Loucy (cell line): Measurements from ENCODE around the gene ATP6V0E2.

Source experiments
- H2AFZ ChIP-seq: fragments of 200-600 bp; sonication (generic); 2 replicates; pipeline ENCODE4 v1.6.0; 2016; ENCODE audit warnings: antibody characterized with exemption, mild to moderate bottlenecking, low read length, moderate library complexity
- H3F3A ChIP-seq: fragments of 200-600 bp; 2 replicates; pipeline ENCODE4 v1.6.0; 2016; ENCODE audit warnings: antibody characterized with exemption, low read depth, mild to moderate bottlenecking
- H3K27me3 ChIP-seq: fragments of 200-600 bp; sonication (generic); 2 replicates; pipeline ENCODE4 v1.6.1; 2014; ENCODE audit warnings: low read length, mild to moderate bottlenecking; ENCODE audit not compliant: insufficient read depth, poor library complexity, severe bottlenecking
- H3K36me3 ChIP-seq: fragments of 200-600 bp; sonication (generic); 2 replicates; pipeline ENCODE4 v1.6.1; 2016; ENCODE audit warnings: low read length; ENCODE audit not compliant: insufficient read depth
- H3K4me1 ChIP-seq: fragments of 200-600 bp; sonication (generic); 2 replicates; pipeline ENCODE4 v1.5.1; 2014; ENCODE audit warnings: low read length, mild to moderate bottlenecking; ENCODE audit not compliant: insufficient read depth, poor library complexity, severe bottlenecking
- H3K4me2 ChIP-seq: fragments of 200-600 bp; sonication (generic); 2 replicates; pipeline ENCODE4 v1.6.0; 2014; ENCODE audit warnings: antibody characterized with exemption, low read length, low read depth, mild to moderate bottlenecking; ENCODE audit not compliant: poor library complexity, severe bottlenecking
- H3K4me3 ChIP-seq: fragments of 200-600 bp; sonication (generic); 2 replicates; pipeline ENCODE4 v1.5.1; 2014; ENCODE audit warnings: low read length, mild to moderate bottlenecking, mixed read lengths; ENCODE audit not compliant: poor library complexity, severe bottlenecking
- H3K79me2 ChIP-seq: fragments of 200-600 bp; sonication (generic); 2 replicates; pipeline ENCODE4 v1.6.1; 2014; ENCODE audit warnings: low read length; ENCODE audit not compliant: insufficient read depth
- H3K9ac ChIP-seq: fragments of 200-600 bp; sonication (generic); 2 replicates; pipeline ENCODE4 v1.6.0; 2014; ENCODE audit warnings: mild to moderate bottlenecking, low read depth, low read length, moderate library complexity; ENCODE audit not compliant: poor library complexity, severe bottlenecking
- H3K9me2 ChIP-seq: fragments of 200-600 bp; sonication (generic); replicated peaks from 2 replicates; pipeline ENCODE4 v1.6.1; 2016; ENCODE audit warnings: low read depth, low read length, mixed read lengths
- H3K9me3 ChIP-seq: fragments of 200-600 bp; sonication (generic); 2 replicates; pipeline ENCODE4 v1.6.1; 2014; ENCODE audit warnings: mild to moderate bottlenecking, antibody characterized with exemption, low read length, low read depth; ENCODE audit not compliant: insufficient read depth
- H4K20me1 ChIP-seq: fragments of 200-600 bp; sonication (generic); 2 replicates; pipeline ENCODE4 v1.6.0; 2014; ENCODE audit warnings: antibody characterized with exemption, low read length, mild to moderate bottlenecking; ENCODE audit not compliant: insufficient read depth, poor library complexity, severe bottlenecking
- CTCF ChIP-seq: fragments of 200-600 bp; sonication (generic); conservative IDR thresholded peaks from 2 replicates; pipeline ENCODE4 v1.5.1; 2014; ENCODE audit warnings: mild to moderate bottlenecking, antibody characterized with exemption, low read length
- EZH2phosphoT487 ChIP-seq: fragments of 200-600 bp; IDR thresholded peaks from 2 replicates; pipeline ENCODE4 v1.6.1; 2018; ENCODE audit warnings: antibody characterized with exemption, mild to moderate bottlenecking, moderate library complexity, borderline replicate concordance

Gene ATP6V0E2

GRCh38 chr7:149843566-149843965 lies 30.2 kb upstream of the ATP6V0E2 start:
- H3K4me2 ChIP-seq, result no peak overlapping the region
- H3K36me3 ChIP-seq, result no peaks in the 10 kb centered on the region
- H3K4me3 ChIP-seq, result no peak overlapping the region
- TF ChIP-seq EZH2phosphoT487 (no peak), CTCF (no peak)
- no peaks in the 10 kb centered on the region for H3K9me2 ChIP-seq
- H3F3A ChIP-seq, result no peaks in the 10 kb centered on the region
- H4K20me1 ChIP-seq, result peaks cover 9% of the 10 kb centered on the region
- H3K9ac ChIP-seq, result no peak overlapping the region
- peaks cover 14% of the 10 kb centered on the region for H3K79me2 ChIP-seq
- H3K9me3 ChIP-seq, result no peaks in the 10 kb centered on the region
- H2AFZ ChIP-seq, result no peak overlapping the region
- H3K27me3 ChIP-seq, result no peaks in the 10 kb centered on the region
- peaks cover 23% of the 10 kb centered on the region for H3K4me1 ChIP-seq

- Histone ChIP-seq H3K9ac (no peak overlapping the region), H3K4me2 (no peak overlapping the region), H3K4me3 (no peak overlapping the region), H3F3A (no peaks in the 10 kb centered on the region), H2AFZ (no peak overlapping the region), H3K79me2 (peaks cover 5% of the 10 kb centered on the region), H3K27me3 (no peaks in the 10 kb centered on the region), H3K9me2 (no peaks in the 10 kb centered on the region), H3K4me1 (peaks cover 17% of the 10 kb centered on the region), H3K36me3 (no peaks in the 10 kb centered on the region), H4K20me1 (peaks cover 2% of the 10 kb centered on the region), H3K9me3 (no peaks in the 10 kb centered on the region)
- no peak for TF ChIP-seq EZH2phosphoT487
- no peak for TF ChIP-seq CTCF
Measured at GRCh38 chr7:149844445-149844844, 29.3 kb upstream of the ATP6V0E2 start.

GRCh38 chr7:149845257-149845980 lies 28.4 kb upstream of the ATP6V0E2 start:
- Histone ChIP-seq H2AFZ (no peak overlapping the region), H3K79me2 (no peaks in the 10 kb centered on the region), H4K20me1 (no peaks in the 10 kb centered on the region), H3F3A (no peaks in the 10 kb centered on the region), H3K9me3 (no peaks in the 10 kb centered on the region), H3K4me1 (peaks cover 13% of the 10 kb centered on the region), H3K27me3 (no peaks in the 10 kb centered on the region), H3K9me2 (no peaks in the 10 kb centered on the region), H3K4me2 (no peak overlapping the region), H3K36me3 (no peaks in the 10 kb centered on the region), H3K9ac (no peak overlapping the region), H3K4me3 (no peak overlapping the region)
- TF ChIP-seq EZH2phosphoT487 (no peak), CTCF (no peak)
